ENCODE measurements around the gene GEMIN7.
"Not testable (repeated sequence)": the region's sequence is repeated elsewhere in the genome, so short reads cannot be mapped to it uniquely, and the experiment has no call there.

Gene GEMIN7

GRCh38 chr19:45107621-45108150 lies 28.6 kb downstream of the GEMIN7 start:
- no peak for DNase-seq

GRCh38 chr19:45110851-45111266 lies 31.8 kb downstream of the GEMIN7 start:
- no peak for DNase-seq

GRCh38 chr19:45112111-45112827 lies 33.2 kb downstream of the GEMIN7 start:
- no peak for DNase-seq

- no peak for DNase-seq
These were observed 34.6 kb downstream of the GEMIN7 start for GRCh38 chr19:45113628-45114027.

DNA sequence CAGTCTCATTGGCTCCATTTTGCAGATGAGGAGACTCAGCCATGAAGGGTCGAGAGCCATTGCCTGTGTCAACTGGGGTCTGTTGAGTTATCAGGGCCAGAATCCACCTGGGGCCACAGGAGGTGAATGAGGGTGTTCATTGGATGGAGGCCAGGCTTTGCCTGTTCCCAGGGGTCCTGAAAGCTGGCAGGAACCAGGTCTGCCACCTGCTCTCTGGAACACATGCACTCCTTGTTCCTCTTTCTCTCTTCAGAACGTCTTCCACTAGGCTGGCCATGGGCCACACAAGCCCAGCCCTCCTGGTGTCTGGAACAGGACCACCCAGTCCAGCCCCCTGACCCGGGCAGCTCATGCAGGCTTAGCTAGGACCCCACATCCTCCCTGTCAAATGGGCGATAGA lies 35.1 kb downstream of the GEMIN7 start:
- no peak for DNase-seq

GRCh38 chr19:45115809-45116615 lies 37.0 kb downstream of the GEMIN7 start:
- no peak for DNase-seq

- no peak for DNase-seq
These were observed 38.1 kb downstream of the GEMIN7 start for GRCh38 chr19:45117167-45117594.

- no peak for DNase-seq
These were observed 38.6 kb downstream of the GEMIN7 start for GRCh38 chr19:45117671-45118070.

DNA sequence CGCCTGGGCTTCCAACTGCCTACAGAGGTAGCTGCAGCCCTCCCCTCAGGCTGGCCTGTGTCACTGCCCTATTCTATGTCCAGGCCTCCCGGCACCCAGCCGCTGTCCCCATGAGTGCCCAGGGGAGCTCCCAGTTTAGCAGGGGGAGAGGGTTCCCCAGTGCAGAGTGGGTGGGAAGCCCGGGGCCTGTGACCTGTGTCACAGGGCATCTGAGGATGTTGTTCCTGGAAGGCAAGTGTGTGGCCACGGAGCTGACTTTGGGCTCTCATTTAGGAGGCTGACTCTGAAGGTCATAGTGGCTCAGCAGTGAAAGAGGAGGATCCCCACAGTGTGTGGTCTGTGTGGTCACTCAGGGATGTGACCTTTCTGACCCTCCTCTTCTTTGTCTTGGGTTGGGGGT lies 39.0 kb downstream of the GEMIN7 start:
- no peak for DNase-seq

DNA sequence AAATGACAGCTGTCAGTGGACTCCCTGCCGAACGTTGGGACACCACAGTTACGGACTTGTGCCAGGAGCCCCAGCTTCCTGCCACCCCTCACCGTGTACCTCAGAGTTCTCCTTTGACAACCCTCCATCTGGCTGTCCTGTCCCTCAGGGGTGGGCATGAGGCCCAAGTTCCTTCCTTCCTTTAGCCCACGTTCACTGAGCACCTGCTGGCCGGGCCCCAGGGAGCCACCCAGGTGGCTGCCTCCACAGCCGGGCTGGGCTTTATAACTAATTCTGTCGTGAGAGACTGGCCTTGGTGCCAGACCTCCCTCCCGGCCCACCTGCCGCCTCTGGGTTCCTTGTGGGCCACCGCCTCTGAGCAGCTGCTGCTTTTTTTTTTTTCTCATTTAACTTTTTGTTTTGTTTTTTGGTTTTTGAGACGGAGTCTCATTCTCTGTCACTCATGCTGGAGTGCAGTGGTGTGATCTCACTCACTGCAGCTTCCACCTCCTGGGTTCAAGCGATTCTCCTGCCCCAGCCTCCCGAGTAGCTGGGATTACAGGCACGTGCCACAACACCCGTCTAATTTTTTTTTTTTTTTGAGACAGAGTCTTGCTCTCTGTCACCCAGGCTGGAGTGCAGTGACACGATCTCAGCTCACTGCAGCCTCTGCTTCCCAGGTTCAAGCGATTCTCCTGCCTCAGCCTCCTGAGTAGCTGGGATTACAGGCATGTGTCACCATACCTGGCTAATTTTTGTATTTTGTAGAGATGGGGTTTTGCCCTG lies 39.7 kb downstream of the GEMIN7 start:
- not testable (repeated sequence) for DNase-seq

GRCh38 chr19:45119582-45119981 lies 40.5 kb downstream of the GEMIN7 start:
- DNase-seq: no peak

- no peak for DNase-seq
These were observed 42.8 kb downstream of the GEMIN7 start for GRCh38 chr19:45121827-45122345.

DNA sequence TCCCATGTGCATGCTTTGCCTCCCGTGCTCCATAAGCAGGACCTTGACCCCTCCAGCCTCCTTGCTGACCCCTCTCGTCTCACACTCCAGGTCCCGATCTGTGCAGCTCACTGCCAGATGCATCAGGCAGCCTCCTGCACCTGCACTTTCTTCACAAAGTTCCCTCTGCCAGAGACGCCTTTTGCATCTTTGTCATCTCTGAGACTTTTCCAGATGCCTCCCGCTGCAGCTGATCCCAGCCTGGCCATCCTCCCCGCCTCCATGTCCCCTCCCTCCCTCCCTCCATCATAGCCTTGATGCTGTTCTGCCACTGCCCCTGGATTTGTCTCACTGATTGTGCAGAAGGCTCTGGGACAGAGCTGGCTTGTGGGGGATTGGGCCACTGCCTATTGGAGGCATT lies 43.8 kb downstream of the GEMIN7 start:
- no peak for DNase-seq

GRCh38 chr19:45123440-45123850 lies 44.4 kb downstream of the GEMIN7 start:
- DNase-seq: no peak

GRCh38 chr19:45124021-45124420 lies 45.0 kb downstream of the GEMIN7 start:
- no peak for DNase-seq

GRCh38 chr19:45125360-45125759 lies 46.3 kb downstream of the GEMIN7 start:
- no peak for DNase-seq

DNA sequence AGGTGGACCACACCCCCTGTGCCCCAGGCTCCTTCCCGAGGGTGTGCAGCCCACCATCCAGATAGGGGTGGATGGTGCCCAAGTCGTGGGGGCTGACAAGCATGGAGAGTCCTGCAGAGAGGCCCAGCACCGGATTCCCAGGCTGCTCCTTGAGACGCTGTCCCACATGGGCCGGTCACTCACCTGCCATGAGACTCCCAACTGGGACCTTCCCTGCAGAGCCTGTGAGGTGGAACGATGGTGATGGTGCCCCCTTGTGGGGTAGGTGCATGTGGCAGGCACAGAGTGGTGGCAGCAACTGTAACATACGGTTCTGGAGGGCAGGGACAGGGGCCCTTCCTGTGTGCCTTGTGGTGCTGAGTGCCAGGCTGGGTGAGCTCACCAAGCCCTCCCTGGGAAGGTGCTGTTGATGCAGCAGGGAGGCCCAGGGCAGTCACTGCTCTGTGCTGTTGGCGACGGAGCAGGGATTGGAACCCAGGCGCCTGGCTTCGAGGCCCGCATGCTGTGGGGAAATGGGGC lies 47.0 kb downstream of the GEMIN7 start:
- no peak for DNase-seq

GRCh38 chr19:45126654-45127053 lies 47.6 kb downstream of the GEMIN7 start:
- no peak for DNase-seq

DNA sequence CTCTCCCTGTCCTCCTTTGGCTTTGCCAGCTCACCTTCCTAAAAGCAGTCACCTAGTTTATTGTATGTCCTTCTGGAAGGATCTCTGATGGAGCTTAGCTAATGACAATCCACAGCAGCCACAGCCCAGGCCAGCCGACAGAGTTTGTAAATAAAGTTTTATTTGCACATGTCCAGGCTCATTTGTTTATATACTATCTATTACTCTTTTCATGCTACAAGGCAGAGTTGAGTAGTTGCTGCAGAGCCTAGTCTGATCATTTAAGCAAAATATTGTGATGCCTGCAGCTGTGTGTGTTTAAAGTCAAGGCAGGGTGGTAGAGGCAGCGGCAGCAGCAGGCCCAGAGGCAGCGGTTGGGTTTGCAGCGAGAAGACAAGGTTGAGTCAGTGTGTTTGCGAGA lies 49.1 kb downstream of the GEMIN7 start:
- no peak for DNase-seq

GRCh38 chr19:45128806-45129205 lies 49.7 kb downstream of the GEMIN7 start:
- DNase-seq: no peak

GRCh38 chr19:45130236-45130635 lies 51.2 kb downstream of the GEMIN7 start:
- DNase-seq: no peak

- no peak for DNase-seq
These were observed 52.0 kb downstream of the GEMIN7 start for GRCh38 chr19:45130888-45131615.
